ENCODE measurements around the gene NR3C1. TPM values are rescaled to one million over a fixed set of nuclear protein-coding genes. Genes with fewer than 3 reads are reported as not detected.

Gene NR3C1
- polyA plus RNA-seq, 1 donor (not counting 4 experiments of a cell fraction or from before 2014, with no cell fraction given), result 30.7 TPM

DNA sequence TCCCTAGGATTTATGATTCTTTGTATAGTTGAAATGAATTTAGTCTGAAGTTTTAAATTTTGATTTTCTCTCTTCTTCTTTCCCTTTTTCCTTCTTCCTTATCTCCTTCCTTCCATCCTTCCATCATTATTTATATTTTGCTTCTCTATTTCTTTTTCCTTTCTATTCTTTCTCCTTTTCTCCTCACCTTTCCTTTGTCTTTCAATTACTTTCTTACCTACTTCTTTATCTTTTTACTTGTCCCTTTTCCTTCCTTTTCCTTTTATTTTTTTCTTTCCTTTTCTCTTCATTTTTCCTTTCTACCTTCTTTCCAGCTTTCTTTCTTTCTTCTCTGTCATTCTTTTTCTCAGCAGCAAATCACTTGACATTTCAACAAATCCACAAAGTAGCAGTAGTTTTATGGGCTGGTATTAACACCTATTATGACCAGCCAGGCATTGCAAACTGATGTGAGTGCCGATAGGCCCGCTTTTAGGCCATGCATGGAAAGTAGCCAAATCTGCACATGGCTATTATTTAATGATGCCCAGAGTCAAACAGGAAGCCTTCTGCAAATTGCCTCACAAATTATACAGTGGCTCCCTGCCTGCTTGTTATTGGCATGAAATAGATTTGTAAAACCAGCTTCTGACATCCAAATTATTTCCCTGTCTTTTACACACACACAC, 37.1 kb upstream of the NR3C1 start:
- dilution Hi-C loops (cut with MboI; ENCODE audit: extremely low pct_ligation_motif_present, low sequenced_read_pairs), result no loop called here

DNA sequence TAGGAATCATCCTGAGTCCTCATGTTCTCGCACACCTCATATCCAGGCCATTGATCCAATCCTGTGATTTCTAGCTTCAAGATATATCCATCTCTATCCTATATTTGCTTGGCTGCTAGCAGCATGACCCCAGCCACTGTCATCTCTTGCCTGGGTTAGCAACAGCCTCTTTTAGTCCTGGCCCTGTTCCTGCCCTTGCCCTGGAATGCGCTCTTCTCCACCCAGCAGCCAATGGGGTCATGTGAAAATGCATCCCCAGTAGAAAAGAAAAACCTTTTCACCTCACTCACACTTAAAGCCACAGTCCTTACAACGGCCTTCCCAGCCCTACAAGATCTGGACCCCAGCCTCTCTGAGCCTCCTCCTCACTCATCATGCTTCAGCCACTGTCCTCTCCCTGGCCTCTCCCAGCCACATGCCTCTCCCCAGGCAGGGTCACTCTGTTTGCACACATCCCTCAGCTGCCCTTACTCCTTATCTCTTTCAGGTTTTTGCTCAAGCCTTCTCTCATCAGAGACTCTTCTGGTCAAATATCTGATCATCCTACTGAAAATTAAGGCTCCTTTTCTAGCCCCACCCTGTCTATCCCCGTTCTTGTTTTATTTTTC, 34.3 kb upstream of the NR3C1 start:
- H3K4me1 ChIP-seq (ENCODE audit: control insufficient read depth, extremely low read depth, insufficient read depth, low read length), result peaks cover 6% of the 10 kb centered on the region
- no peak for DNase-seq (ENCODE audit: low read depth, low spot score)
- H3K9ac ChIP-seq (ENCODE audit: control insufficient read depth, extremely low read depth, insufficient read depth, low read length), result no peak overlapping the region
- no peak for FAIRE-seq
- H3K4me3 ChIP-seq (ENCODE audit: control insufficient read depth in 2 of 3, extremely low read depth in 1 of 3, insufficient read depth in 2 of 3, low read depth in 1 of 3, low read length in 3 of 3), result no peak overlapping the region
- no peak overlapping the region for H2AFZ ChIP-seq (ENCODE audit: control insufficient read depth, low read length)
- H3K27me3 ChIP-seq (ENCODE audit: control insufficient read depth, extremely low read depth, insufficient read depth, low read length), result no peaks in the 10 kb centered on the region
- H4K20me1 ChIP-seq (ENCODE audit: control insufficient read depth, extremely low read depth, insufficient read depth, low read length), result no peaks in the 10 kb centered on the region
- no peak overlapping the region for H3K4me2 ChIP-seq (ENCODE audit: control insufficient read depth, extremely low read depth, insufficient read depth, low read depth, low read length)
- H3K27ac ChIP-seq (ENCODE audit: control insufficient read depth, insufficient read depth, low read length), result no peak overlapping the region
- no peaks in the 10 kb centered on the region for H3K9me1 ChIP-seq (ENCODE audit: control insufficient read depth, extremely low read depth, insufficient read depth, low read length)
- H3K79me2 ChIP-seq (ENCODE audit: control insufficient read depth, insufficient read depth, low read length), result no peaks in the 10 kb centered on the region
- H3K36me3 ChIP-seq (ENCODE audit: control insufficient read depth in 2 of 2, extremely low read depth in 1 of 2, insufficient read depth in 2 of 2, low read length in 2 of 2), result no peaks in the 10 kb centered on the region
- no peaks in the 10 kb centered on the region for H3K9me3 ChIP-seq (ENCODE audit: control insufficient read depth, low read depth, low read length)
- dilution Hi-C loops (cut with MboI; ENCODE audit: extremely low pct_ligation_motif_present, low sequenced_read_pairs), result no loop called here
- TF ChIP-seq, protein P1, sequence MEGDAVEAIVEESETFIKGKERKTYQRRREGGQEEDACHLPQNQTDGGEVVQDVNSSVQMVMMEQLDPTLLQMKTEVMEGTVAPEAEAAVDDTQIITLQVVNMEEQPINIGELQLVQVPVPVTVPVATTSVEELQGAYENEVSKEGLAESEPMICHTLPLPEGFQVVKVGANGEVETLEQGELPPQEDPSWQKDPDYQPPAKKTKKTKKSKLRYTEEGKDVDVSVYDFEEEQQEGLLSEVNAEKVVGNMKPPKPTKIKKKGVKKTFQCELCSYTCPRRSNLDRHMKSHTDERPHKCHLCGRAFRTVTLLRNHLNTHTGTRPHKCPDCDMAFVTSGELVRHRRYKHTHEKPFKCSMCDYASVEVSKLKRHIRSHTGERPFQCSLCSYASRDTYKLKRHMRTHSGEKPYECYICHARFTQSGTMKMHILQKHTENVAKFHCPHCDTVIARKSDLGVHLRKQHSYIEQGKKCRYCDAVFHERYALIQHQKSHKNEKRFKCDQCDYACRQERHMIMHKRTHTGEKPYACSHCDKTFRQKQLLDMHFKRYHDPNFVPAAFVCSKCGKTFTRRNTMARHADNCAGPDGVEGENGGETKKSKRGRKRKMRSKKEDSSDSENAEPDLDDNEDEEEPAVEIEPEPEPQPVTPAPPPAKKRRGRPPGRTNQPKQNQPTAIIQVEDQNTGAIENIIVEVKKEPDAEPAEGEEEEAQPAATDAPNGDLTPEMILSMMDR (optimal IDR thresholded peaks at IDR 0.05 in 1 of 3, IDR thresholded peaks at IDR 0.05 in 1 of 3, conservative IDR thresholded peaks at IDR 0.05 in 1 of 3; ENCODE audit: extremely low read depth in 1 of 3, insufficient read depth in 2 of 3, low read length in 3 of 3), result no peak
- no peak for TF ChIP-seq EZH2 (IDR thresholded peaks at IDR 0.05; ENCODE audit: low read length)

More for the DNA sequence above, 37.1 kb upstream of the NR3C1 start:
- H3K9ac ChIP-seq (ENCODE audit: control insufficient read depth, extremely low read depth, insufficient read depth, low read length), result no peak overlapping the region
- H3K9me3 ChIP-seq (ENCODE audit: control insufficient read depth, low read depth, low read length), result no peaks in the 10 kb centered on the region
- H3K79me2 ChIP-seq (ENCODE audit: control insufficient read depth, insufficient read depth, low read length), result no peaks in the 10 kb centered on the region
- FAIRE-seq (no peak), DNase-seq (ENCODE audit: low read depth, low spot score) (no peak)
- no peaks in the 10 kb centered on the region for H3K27me3 ChIP-seq (ENCODE audit: control insufficient read depth, extremely low read depth, insufficient read depth, low read length)
- no peaks in the 10 kb centered on the region for H3K4me1 ChIP-seq (ENCODE audit: control insufficient read depth, extremely low read depth, insufficient read depth, low read length)
- no peak overlapping the region for H3K4me3 ChIP-seq (ENCODE audit: control insufficient read depth in 2 of 3, extremely low read depth in 1 of 3, insufficient read depth in 2 of 3, low read depth in 1 of 3, low read length in 3 of 3)
- H3K36me3 ChIP-seq (ENCODE audit: control insufficient read depth in 2 of 2, extremely low read depth in 1 of 2, insufficient read depth in 2 of 2, low read length in 2 of 2), result no peaks in the 10 kb centered on the region
- H3K27ac ChIP-seq (ENCODE audit: control insufficient read depth, insufficient read depth, low read length), result no peak overlapping the region
- H3K4me2 ChIP-seq (ENCODE audit: control insufficient read depth, extremely low read depth, insufficient read depth, low read depth, low read length), result no peak overlapping the region
- TF ChIP-seq EZH2 (IDR thresholded peaks at IDR 0.05; ENCODE audit: low read length), result no peak
- TF ChIP-seq, protein P1 (optimal IDR thresholded peaks at IDR 0.05 in 1 of 3, IDR thresholded peaks at IDR 0.05 in 1 of 3, conservative IDR thresholded peaks at IDR 0.05 in 1 of 3; ENCODE audit: extremely low read depth in 1 of 3, insufficient read depth in 2 of 3, low read length in 3 of 3), result no peak
- no peaks in the 10 kb centered on the region for H4K20me1 ChIP-seq (ENCODE audit: control insufficient read depth, extremely low read depth, insufficient read depth, low read length)
- no peak overlapping the region for H2AFZ ChIP-seq (ENCODE audit: control insufficient read depth, low read length)
- no peaks in the 10 kb centered on the region for H3K9me1 ChIP-seq (ENCODE audit: control insufficient read depth, extremely low read depth, insufficient read depth, low read length)

Measured in keratinocyte (primary cell).